OCI-LY3 (cell line): ENCODE measurements around the gene CAMTA1.

ENCODE experiments used
- H2AFZ ChIP-seq: fragments of 200-600, 300-600 bp; shearing (Covaris generic); 2 replicates; pipeline ENCODE4 v1.6.0; 2014; ENCODE audit warnings: antibody characterized with exemption, low read depth, low read length
- H3K27ac ChIP-seq: fragments of 200-600, 300-600 bp; sonication (generic); 2 replicates; pipeline ENCODE4 v1.5.1; 2014; ENCODE audit warnings: mild to moderate bottlenecking, low read length, moderate library complexity, mixed read lengths
- H3K27me3 ChIP-seq: fragments of 200-600, 300-600 bp; sonication (generic); 2 replicates; pipeline ENCODE4 v1.6.1; 2014; ENCODE audit warnings: low read depth, low read length, mixed read lengths
- H3K36me3 ChIP-seq: fragments of 200-600, 300-600 bp; sonication (generic); replicated peaks from 2 replicates; pipeline ENCODE3; 2014; ENCODE audit warnings: low read depth, low read length, mixed read lengths
- H3K4me1 ChIP-seq: fragments of 300-600, 200-600 bp; sonication (generic); 2 replicates; pipeline ENCODE4 v1.6.1; 2014; ENCODE audit warnings: low read length, mixed read lengths
- H3K4me2 ChIP-seq: fragments of 200-600, 300-600 bp; sonication (generic); 2 replicates; pipeline ENCODE4 v1.6.1; 2014; ENCODE audit warnings: low read length, mixed read lengths
- H3K4me3 ChIP-seq: fragments of 300-600, 200-600 bp; sonication (generic); 2 replicates; pipeline ENCODE4 v1.5.1; 2014; ENCODE audit warnings: antibody characterized with exemption, mild to moderate bottlenecking, low read length, moderate library complexity
- H3K79me2 ChIP-seq: fragments of 300-600, 200-600 bp; shearing (Covaris generic); 2 replicates; pipeline ENCODE4 v1.6.1; 2014; ENCODE audit warnings: mild to moderate bottlenecking, low read length, mixed read lengths
- H3K9ac ChIP-seq: fragments of 300-600, 200-600 bp; shearing (Covaris generic); 2 replicates; pipeline ENCODE4 v1.6.0; 2014; ENCODE audit warnings: mild to moderate bottlenecking, low read length, moderate library complexity
- H3K9me3 ChIP-seq: fragments of 200-600, 300-600 bp; shearing (Covaris generic); 2 replicates; pipeline ENCODE4 v1.6.1; 2014; ENCODE audit warnings: low read length, mixed read lengths; ENCODE audit not compliant: insufficient read depth
- H4K20me1 ChIP-seq: fragments of 200-600, 300-600 bp; sonication (generic); 2 replicates; pipeline ENCODE4 v1.6.1; 2016; ENCODE audit warnings: low read length, mixed read lengths; ENCODE audit not compliant: insufficient read depth
- EZH2phosphoT487 ChIP-seq: fragments of 200-600 bp; shearing (Covaris generic); IDR thresholded peaks from 2 replicates; pipeline ENCODE4 v1.6.1; 2018; ENCODE audit warnings: antibody characterized with exemption, mixed run types, low read depth
- TF ChIP-seq, protein P1 (sequence below): fragments of 200-600, 300-600 bp; sonication (generic); IDR thresholded peaks from 2 replicates; pipeline ENCODE4 v1.5.1; 2014; ENCODE audit warnings: antibody characterized with exemption, low read length, low read depth

Gene CAMTA1

DNA sequence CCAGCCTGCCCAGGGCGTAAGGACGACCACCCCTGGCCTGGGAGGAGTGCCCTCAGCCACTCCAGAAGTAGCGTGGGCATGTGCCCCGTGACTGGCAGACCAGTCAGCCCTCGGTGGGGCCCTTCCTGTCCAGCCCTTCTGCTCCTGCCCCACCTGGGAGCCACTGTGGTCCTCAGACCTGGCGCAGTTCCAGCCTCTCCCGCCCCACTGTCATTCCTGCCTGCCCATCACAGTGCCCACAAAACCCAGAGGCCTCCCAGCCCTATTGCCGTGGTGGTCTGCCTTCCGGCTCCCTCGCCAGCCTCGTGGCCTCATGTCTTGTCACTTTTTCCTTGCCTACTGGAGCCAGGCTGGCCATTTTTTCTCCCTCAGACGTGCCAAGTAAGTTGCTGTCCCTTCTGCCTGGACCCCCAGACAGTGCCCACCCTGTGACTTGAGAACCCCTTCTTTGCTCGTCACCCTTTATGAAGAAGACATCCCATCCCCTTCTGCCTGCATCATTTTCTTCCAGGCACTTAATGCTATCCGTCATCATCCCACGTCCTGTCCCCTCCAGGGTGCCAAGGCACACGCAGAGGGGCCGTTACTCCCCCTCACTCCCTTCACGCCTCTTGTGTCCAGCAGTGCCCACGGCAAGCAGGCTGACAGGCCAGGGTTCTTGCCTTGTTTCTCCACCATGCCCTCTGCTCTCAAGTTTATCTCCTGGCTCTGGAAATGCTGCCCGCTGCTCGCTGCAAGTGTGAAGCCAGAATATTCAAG, 122.6 kb downstream of the CAMTA1 start:
- H3K27me3 ChIP-seq, result no peaks in the 10 kb centered on the region
- H3K4me3 ChIP-seq, result no peak overlapping the region
- no peaks in the 10 kb centered on the region for H3K36me3 ChIP-seq
- H4K20me1 ChIP-seq, result no peaks in the 10 kb centered on the region
- H3K79me2 ChIP-seq, result no peaks in the 10 kb centered on the region
- H3K9ac ChIP-seq, result no peak overlapping the region
- H3K27ac ChIP-seq, result no peak overlapping the region
- no peaks in the 10 kb centered on the region for H3K9me3 ChIP-seq
- peaks cover 10% of the 10 kb centered on the region for H3K4me1 ChIP-seq
- H2AFZ ChIP-seq, result no peak overlapping the region
- no peak overlapping the region for H3K4me2 ChIP-seq
- no peak for TF ChIP-seq EZH2phosphoT487
- TF ChIP-seq, protein P1, sequence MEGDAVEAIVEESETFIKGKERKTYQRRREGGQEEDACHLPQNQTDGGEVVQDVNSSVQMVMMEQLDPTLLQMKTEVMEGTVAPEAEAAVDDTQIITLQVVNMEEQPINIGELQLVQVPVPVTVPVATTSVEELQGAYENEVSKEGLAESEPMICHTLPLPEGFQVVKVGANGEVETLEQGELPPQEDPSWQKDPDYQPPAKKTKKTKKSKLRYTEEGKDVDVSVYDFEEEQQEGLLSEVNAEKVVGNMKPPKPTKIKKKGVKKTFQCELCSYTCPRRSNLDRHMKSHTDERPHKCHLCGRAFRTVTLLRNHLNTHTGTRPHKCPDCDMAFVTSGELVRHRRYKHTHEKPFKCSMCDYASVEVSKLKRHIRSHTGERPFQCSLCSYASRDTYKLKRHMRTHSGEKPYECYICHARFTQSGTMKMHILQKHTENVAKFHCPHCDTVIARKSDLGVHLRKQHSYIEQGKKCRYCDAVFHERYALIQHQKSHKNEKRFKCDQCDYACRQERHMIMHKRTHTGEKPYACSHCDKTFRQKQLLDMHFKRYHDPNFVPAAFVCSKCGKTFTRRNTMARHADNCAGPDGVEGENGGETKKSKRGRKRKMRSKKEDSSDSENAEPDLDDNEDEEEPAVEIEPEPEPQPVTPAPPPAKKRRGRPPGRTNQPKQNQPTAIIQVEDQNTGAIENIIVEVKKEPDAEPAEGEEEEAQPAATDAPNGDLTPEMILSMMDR, result no peak

DNA sequence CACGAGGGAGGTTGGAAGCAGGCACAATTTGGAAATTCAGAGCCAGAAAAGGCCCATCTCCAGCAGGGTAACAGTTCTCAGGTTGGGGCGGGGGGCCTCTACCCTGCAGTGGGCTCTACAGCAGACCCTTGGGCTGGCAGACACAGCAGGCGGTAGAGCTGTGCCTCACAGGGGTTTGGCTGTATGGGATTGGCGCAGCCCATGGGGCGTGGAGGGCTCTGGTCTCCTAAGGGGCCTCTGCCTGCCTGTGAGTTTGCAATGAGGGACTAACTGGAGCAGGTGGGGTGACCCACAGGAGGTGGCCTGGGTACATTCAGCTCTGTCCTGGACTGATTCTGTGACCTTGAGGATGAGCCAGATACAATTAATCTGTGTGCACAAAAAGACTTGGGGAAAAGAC, 124.1 kb downstream of the CAMTA1 start:
- H3K36me3 ChIP-seq, result no peaks in the 10 kb centered on the region
- no peaks in the 10 kb centered on the region for H3K9me3 ChIP-seq
- no peak for TF ChIP-seq EZH2phosphoT487
- TF ChIP-seq, protein P1, result no peak
- H3K9ac ChIP-seq, result no peak overlapping the region
- no peaks in the 10 kb centered on the region for H4K20me1 ChIP-seq
- H3K4me1 ChIP-seq, result peaks cover 10% of the 10 kb centered on the region
- H2AFZ ChIP-seq, result no peak overlapping the region
- H3K27me3 ChIP-seq, result no peaks in the 10 kb centered on the region
- no peak overlapping the region for H3K4me2 ChIP-seq
- H3K79me2 ChIP-seq, result no peaks in the 10 kb centered on the region
- no peak overlapping the region for H3K4me3 ChIP-seq
- no peak overlapping the region for H3K27ac ChIP-seq

DNA sequence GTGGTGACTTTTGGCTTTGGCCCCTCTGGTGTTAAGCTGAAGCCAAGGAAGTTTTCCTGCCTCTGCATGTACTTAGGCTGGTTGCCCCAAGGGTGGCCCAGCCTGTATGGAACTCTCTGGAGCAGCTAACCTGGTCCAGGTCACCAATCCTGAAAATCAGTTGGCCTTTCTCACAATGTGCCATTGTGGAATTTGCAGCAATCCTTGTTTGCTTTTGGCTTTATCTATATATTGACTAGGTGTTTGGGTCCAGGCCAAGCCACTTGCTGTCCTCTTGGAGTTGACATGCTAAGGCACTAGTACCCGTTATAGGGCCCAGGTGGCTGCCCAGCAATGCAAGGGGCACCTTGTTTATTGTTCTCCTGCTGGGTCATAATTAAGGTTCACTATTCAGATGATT, 124.6 kb downstream of the CAMTA1 start:
- Histone ChIP-seq H3K27me3 (no peaks in the 10 kb centered on the region), H3K36me3 (no peaks in the 10 kb centered on the region), H3K9ac (no peak overlapping the region), H3K4me3 (no peak overlapping the region), H3K4me2 (no peak overlapping the region), H2AFZ (no peak overlapping the region), H4K20me1 (no peaks in the 10 kb centered on the region), H3K9me3 (no peaks in the 10 kb centered on the region), H3K79me2 (no peaks in the 10 kb centered on the region), H3K27ac (no peak overlapping the region), H3K4me1 (peaks cover 10% of the 10 kb centered on the region)
- no peak for TF ChIP-seq EZH2phosphoT487
- TF ChIP-seq, protein P1, result no peak

DNA sequence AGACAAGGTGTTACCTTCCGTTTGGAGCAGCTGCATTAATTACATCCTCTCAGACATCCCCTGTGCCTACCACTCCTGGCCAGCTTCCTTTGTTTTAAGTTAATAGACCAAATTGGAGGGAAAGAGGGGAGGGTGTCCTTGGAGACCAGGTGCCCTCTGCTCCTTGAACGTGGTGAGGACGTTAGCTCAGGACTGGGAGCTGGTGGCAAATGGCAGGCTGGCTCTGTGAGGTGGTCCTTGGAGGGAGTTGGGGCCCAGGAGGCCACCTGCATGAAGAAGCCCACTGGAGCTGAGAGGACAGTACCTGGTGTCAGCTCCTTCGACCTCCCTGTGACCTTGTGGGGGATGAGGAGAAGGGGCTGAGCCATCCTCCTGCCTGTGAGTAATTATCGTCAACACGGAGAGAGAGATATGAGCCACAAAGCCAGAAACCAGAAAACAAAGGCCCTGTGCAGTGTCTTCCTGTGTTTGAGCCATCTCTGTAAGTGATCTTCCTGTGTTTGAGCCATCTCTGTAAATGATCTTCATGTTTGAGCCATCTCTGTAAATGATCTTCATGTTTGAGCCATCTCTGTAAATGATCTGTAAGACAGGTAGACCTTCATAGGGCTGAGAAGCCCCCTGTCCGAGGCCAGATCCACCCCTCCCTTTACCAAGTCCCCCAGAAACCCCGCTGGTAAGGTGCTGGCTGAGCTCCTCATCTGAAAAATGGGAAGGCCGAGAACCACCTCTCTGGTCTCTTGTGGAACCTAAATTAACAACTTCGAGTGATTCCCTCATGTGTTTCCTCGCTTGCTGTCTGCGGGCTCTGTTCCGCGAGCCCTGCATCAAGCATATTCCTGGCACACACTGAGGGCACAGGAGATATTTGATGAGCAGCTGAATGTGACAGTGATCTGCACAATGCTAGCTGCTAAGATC, 126.0 kb downstream of the CAMTA1 start:
- Histone ChIP-seq H2AFZ (no peak overlapping the region), H3K36me3 (no peaks in the 10 kb centered on the region), H3K4me1 (peaks cover 8% of the 10 kb centered on the region), H4K20me1 (no peaks in the 10 kb centered on the region), H3K4me3 (no peak overlapping the region), H3K27ac (no peak overlapping the region), H3K4me2 (no peak overlapping the region), H3K9me3 (no peaks in the 10 kb centered on the region), H3K79me2 (no peaks in the 10 kb centered on the region), H3K9ac (no peak overlapping the region), H3K27me3 (no peaks in the 10 kb centered on the region)
- TF ChIP-seq EZH2phosphoT487, result no peak
- TF ChIP-seq, protein P1, result no peak
